Measurements from ENCODE around the gene AP5Z1. TPM values are rescaled to one million over a fixed set of nuclear protein-coding genes. Genes with fewer than 3 reads are reported as not detected.

AP5Z1 gene
- total RNA-seq, 2 experiments from 2014 or later = 32.8 to 35.0 TPM

GRCh38 chr7:4791101-4791737 lies 15.8 kb downstream of the AP5Z1 start:
- POLR2A ChIA-PET = no interaction called here
- DNase-seq (ENCODE audit: low spot score) = no peak
- no peak overlapping the region for H3K4me3 ChIP-seq (ENCODE audit: low read depth, low read length, poor library complexity, severe bottlenecking)
- H3K9me3 ChIP-seq (ENCODE audit: low read length) = no peaks in the 10 kb centered on the region
- no peak overlapping the region for H3K27ac ChIP-seq (ENCODE audit: low read depth, low read length, poor library complexity, severe bottlenecking)
- no peak overlapping the region for H3K4me2 ChIP-seq (ENCODE audit: low read length)
- H3K79me2 ChIP-seq (ENCODE audit: insufficient read depth, low read depth, low read length) = no peaks in the 10 kb centered on the region
- no peak overlapping the region for H2AFZ ChIP-seq (ENCODE audit: low read length)
- no peaks in the 10 kb centered on the region for H3K9me2 ChIP-seq (ENCODE audit: insufficient read depth, low read length)
- TF ChIP-seq CTCF (conservative IDR thresholded peaks at IDR 0.05; ENCODE audit: low read length) (no peak), EZH2phosphoT487 (IDR thresholded peaks at IDR 0.05; ENCODE audit: borderline replicate concordance, low read depth, low read length) (no peak)
- H4K20me1 ChIP-seq (ENCODE audit: insufficient read depth, low read length) = no peaks in the 10 kb centered on the region
- peaks cover 17% of the 10 kb centered on the region for H3K36me3 ChIP-seq (ENCODE audit: insufficient read depth, low read length)
- intact Hi-C loops (cut with micrococcal nuclease; ENCODE audit: unreplicated experiment) = no loop called here
- no peaks in the 10 kb centered on the region for H3K4me1 ChIP-seq (ENCODE audit: insufficient read depth, low read length, poor library complexity, severe bottlenecking)
- CTCF ChIA-PET (ENCODE audit: unreplicated experiment) = no interaction called here
- BruUV-seq (replicated peaks) = no TSS peak

- Histone ChIP-seq H4K20me1 (ENCODE audit: insufficient read depth, low read length) (no peaks in the 10 kb centered on the region), H3K36me3 (ENCODE audit: insufficient read depth, low read length) (peaks cover 17% of the 10 kb centered on the region), H3K4me2 (ENCODE audit: low read length) (no peak overlapping the region), H3K9me3 (ENCODE audit: low read length) (no peaks in the 10 kb centered on the region), H3K27ac (ENCODE audit: low read depth, low read length, poor library complexity, severe bottlenecking) (no peak overlapping the region), H3K9me2 (ENCODE audit: insufficient read depth, low read length) (no peaks in the 10 kb centered on the region), H3K4me3 (ENCODE audit: low read depth, low read length, poor library complexity, severe bottlenecking) (no peak overlapping the region), H2AFZ (ENCODE audit: low read length) (no peak overlapping the region), H3K4me1 (ENCODE audit: insufficient read depth, low read length, poor library complexity, severe bottlenecking) (no peaks in the 10 kb centered on the region), H3K79me2 (ENCODE audit: insufficient read depth, low read depth, low read length) (no peaks in the 10 kb centered on the region)
- ChIA-PET CTCF (ENCODE audit: unreplicated experiment) (no interaction called here), POLR2A (no interaction called here)
- intact Hi-C loops (cut with micrococcal nuclease; ENCODE audit: unreplicated experiment) = no loop called here
- BruUV-seq (replicated peaks) = no TSS peak
- no peak for TF ChIP-seq EZH2phosphoT487 (IDR thresholded peaks at IDR 0.05; ENCODE audit: borderline replicate concordance, low read depth, low read length)
- TF ChIP-seq CTCF (conservative IDR thresholded peaks at IDR 0.05; ENCODE audit: low read length) = peak; percentile 59; the same call in 1 of the 2 replicates
- peak; percentile 37 for DNase-seq (ENCODE audit: low spot score)
These were observed 16.5 kb downstream of the AP5Z1 start for GRCh38 chr7:4791738-4792536.
